Stimulated activated naive CD8-positive, alpha-beta T cell treated with anti-CD3 and anti-CD28 coated beads, Interleukin-15, Interleukin-2, amounts not matched to agents 100 ng/mL and 50 ng/mL, for 24 hours (primary cell): ENCODE data around the gene B4GALNT4.
"Not testable (repeated sequence)": the region's sequence is repeated elsewhere in the genome, so short reads cannot be mapped to it uniquely, and the experiment has no call there.

Experiments
- H3K27ac Mint-ChIP-seq: one replicate; pipeline ENCODE4 v1.8.0; 2021; ENCODE audit warnings: mild to moderate bottlenecking, mixed read lengths
- H3K27me3 Mint-ChIP-seq: one replicate; pipeline ENCODE4 v1.8.0; 2021; ENCODE audit warnings: mixed read lengths
- H3K36me3 Mint-ChIP-seq: one replicate; pipeline ENCODE4 v1.8.0; 2021; ENCODE audit warnings: low read depth, mixed read lengths
- H3K4me1 Mint-ChIP-seq: one replicate; pipeline ENCODE4 v1.8.0; 2021; ENCODE audit warnings: low read depth, mixed read lengths
- H3K4me3 Mint-ChIP-seq: one replicate; pipeline ENCODE4 v1.8.0; 2021; ENCODE audit warnings: mild to moderate bottlenecking, mixed read lengths
- H3K9me3 Mint-ChIP-seq: one replicate; pipeline ENCODE4 v1.8.0; 2021; ENCODE audit warnings: mixed read lengths

The B4GALNT4 gene

GRCh38 chr11:349270-349954, 19.9 kb upstream of the B4GALNT4 start:
- not testable (repeated sequence) for H3K4me3 Mint-ChIP-seq, H3K27me3 Mint-ChIP-seq

GRCh38 chr11:350033-350722, 19.1 kb upstream of the B4GALNT4 start:
- H3K4me3 Mint-ChIP-seq, H3K36me3 Mint-ChIP-seq, H3K27ac Mint-ChIP-seq, H3K9me3 Mint-ChIP-seq, H3K27me3 Mint-ChIP-seq: not testable (repeated sequence)
- peaks cover 49% of the 10 kb centered on the region for H3K4me1 Mint-ChIP-seq

More at GRCh38 chr11:349270-349954, 19.9 kb upstream of the B4GALNT4 start:
- H3K27ac Mint-ChIP-seq, H3K36me3 Mint-ChIP-seq, H3K9me3 Mint-ChIP-seq: not testable (repeated sequence)
- H3K4me1 Mint-ChIP-seq = peaks cover 41% of the 10 kb centered on the region

GRCh38 chr11:350723-351255, 18.5 kb upstream of the B4GALNT4 start:
- no peaks in the 10 kb centered on the region for H3K9me3 Mint-ChIP-seq
- peak overlapping the region; percentile 0 for H3K4me3 Mint-ChIP-seq
- peaks cover 52% of the 10 kb centered on the region for H3K4me1 Mint-ChIP-seq
- no peaks in the 10 kb centered on the region for H3K27me3 Mint-ChIP-seq
- H3K36me3 Mint-ChIP-seq = no peaks in the 10 kb centered on the region
- peak overlapping the region; percentile 53 for H3K27ac Mint-ChIP-seq

GRCh38 chr11:351411-351810, 17.9 kb upstream of the B4GALNT4 start:
- H3K4me3 Mint-ChIP-seq = no peak overlapping the region
- no peaks in the 10 kb centered on the region for H3K27me3 Mint-ChIP-seq
- H3K27ac Mint-ChIP-seq = no peak overlapping the region
- H3K36me3 Mint-ChIP-seq = no peaks in the 10 kb centered on the region
- H3K4me1 Mint-ChIP-seq = peaks cover 52% of the 10 kb centered on the region
- H3K9me3 Mint-ChIP-seq = no peaks in the 10 kb centered on the region

GRCh38 chr11:352456-353031, 16.8 kb upstream of the B4GALNT4 start:
- Mint-ChIP-seq H3K4me3 (no peak overlapping the region), H3K36me3 (no peaks in the 10 kb centered on the region), H3K27me3 (no peaks in the 10 kb centered on the region), H3K27ac (peak overlapping the region; percentile 1), H3K9me3 (no peaks in the 10 kb centered on the region), H3K4me1 (peaks cover 52% of the 10 kb centered on the region)

GRCh38 chr11:353179-353873, 16.0 kb upstream of the B4GALNT4 start:
- no peaks in the 10 kb centered on the region for H3K27me3 Mint-ChIP-seq
- no peaks in the 10 kb centered on the region for H3K9me3 Mint-ChIP-seq
- H3K27ac Mint-ChIP-seq = peak overlapping the region; percentile 49
- no peaks in the 10 kb centered on the region for H3K36me3 Mint-ChIP-seq
- H3K4me3 Mint-ChIP-seq = no peak overlapping the region
- peaks cover 53% of the 10 kb centered on the region for H3K4me1 Mint-ChIP-seq

- peak overlapping the region; percentile 87 for H3K4me3 Mint-ChIP-seq
- peak overlapping the region; percentile 96 for H3K27ac Mint-ChIP-seq
- no peaks in the 10 kb centered on the region for H3K27me3 Mint-ChIP-seq
- no peaks in the 10 kb centered on the region for H3K36me3 Mint-ChIP-seq
- no peaks in the 10 kb centered on the region for H3K9me3 Mint-ChIP-seq
- H3K4me1 Mint-ChIP-seq = peaks cover 53% of the 10 kb centered on the region
These were observed 13.5 kb upstream of the B4GALNT4 start for GRCh38 chr11:355581-356458.

- H3K27me3 Mint-ChIP-seq = no peaks in the 10 kb centered on the region
- H3K9me3 Mint-ChIP-seq = peaks cover 4% of the 10 kb centered on the region
These were observed 12.7 kb upstream of the B4GALNT4 start for GRCh38 chr11:356610-357009.

GRCh38 chr11:357582-357981, 11.7 kb upstream of the B4GALNT4 start:
- Mint-ChIP-seq H3K27me3 (no peaks in the 10 kb centered on the region), H3K9me3 (peaks cover 4% of the 10 kb centered on the region), H3K36me3 (no peaks in the 10 kb centered on the region), H3K4me1 (peaks cover 40% of the 10 kb centered on the region), H3K4me3 (no peak overlapping the region), H3K27ac (no peak overlapping the region)

More at GRCh38 chr11:356610-357009, 12.7 kb upstream of the B4GALNT4 start:
- H3K4me1 Mint-ChIP-seq = peaks cover 45% of the 10 kb centered on the region
- no peaks in the 10 kb centered on the region for H3K36me3 Mint-ChIP-seq
- H3K4me3 Mint-ChIP-seq = no peak overlapping the region
- no peak overlapping the region for H3K27ac Mint-ChIP-seq

- no peaks in the 10 kb centered on the region for H3K36me3 Mint-ChIP-seq
- no peak overlapping the region for H3K4me3 Mint-ChIP-seq
- no peak overlapping the region for H3K27ac Mint-ChIP-seq
- H3K9me3 Mint-ChIP-seq = peaks cover 4% of the 10 kb centered on the region
- H3K27me3 Mint-ChIP-seq = no peaks in the 10 kb centered on the region
- peaks cover 33% of the 10 kb centered on the region for H3K4me1 Mint-ChIP-seq
These were observed 11.0 kb upstream of the B4GALNT4 start for GRCh38 chr11:358129-358800.

GRCh38 chr11:359181-359714, 10.1 kb upstream of the B4GALNT4 start:
- H3K4me1 Mint-ChIP-seq = peaks cover 24% of the 10 kb centered on the region

GRCh38 chr11:360326-361280, 8.7 kb upstream of the B4GALNT4 start:
- Mint-ChIP-seq H3K27me3 (no peaks in the 10 kb centered on the region), H3K27ac (no peak overlapping the region), H3K9me3 (peaks cover 4% of the 10 kb centered on the region), H3K4me3 (no peak overlapping the region), H3K36me3 (no peaks in the 10 kb centered on the region), H3K4me1 (peaks cover 11% of the 10 kb centered on the region)

More at GRCh38 chr11:359181-359714, 10.1 kb upstream of the B4GALNT4 start:
- peaks cover 4% of the 10 kb centered on the region for H3K9me3 Mint-ChIP-seq
- no peak overlapping the region for H3K27ac Mint-ChIP-seq
- no peaks in the 10 kb centered on the region for H3K27me3 Mint-ChIP-seq
- H3K36me3 Mint-ChIP-seq = no peaks in the 10 kb centered on the region
- H3K4me3 Mint-ChIP-seq = no peak overlapping the region
